Measurements from ENCODE around the gene ZNF366.

ZNF366 gene

DNA sequence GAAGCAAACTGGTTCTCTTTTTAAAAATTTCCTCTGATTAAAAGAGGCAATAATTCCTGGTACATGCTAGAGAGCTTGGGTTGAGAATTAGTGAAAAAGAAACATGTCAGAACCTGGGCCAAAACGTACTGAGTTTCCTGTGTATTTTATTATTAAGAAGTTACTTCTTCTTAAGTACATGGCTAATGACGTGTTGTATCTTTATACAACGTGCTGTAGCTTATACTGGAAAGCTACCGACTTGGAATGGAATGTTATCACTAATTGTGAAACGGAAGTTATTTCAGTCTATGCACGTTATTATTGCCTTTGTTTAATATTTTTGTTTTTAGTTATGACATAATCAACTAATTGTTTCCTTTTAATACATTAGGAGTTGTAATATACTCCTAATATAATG is 43.1 kb downstream of the ZNF366 start:
- no peak for DNase-seq

DNA sequence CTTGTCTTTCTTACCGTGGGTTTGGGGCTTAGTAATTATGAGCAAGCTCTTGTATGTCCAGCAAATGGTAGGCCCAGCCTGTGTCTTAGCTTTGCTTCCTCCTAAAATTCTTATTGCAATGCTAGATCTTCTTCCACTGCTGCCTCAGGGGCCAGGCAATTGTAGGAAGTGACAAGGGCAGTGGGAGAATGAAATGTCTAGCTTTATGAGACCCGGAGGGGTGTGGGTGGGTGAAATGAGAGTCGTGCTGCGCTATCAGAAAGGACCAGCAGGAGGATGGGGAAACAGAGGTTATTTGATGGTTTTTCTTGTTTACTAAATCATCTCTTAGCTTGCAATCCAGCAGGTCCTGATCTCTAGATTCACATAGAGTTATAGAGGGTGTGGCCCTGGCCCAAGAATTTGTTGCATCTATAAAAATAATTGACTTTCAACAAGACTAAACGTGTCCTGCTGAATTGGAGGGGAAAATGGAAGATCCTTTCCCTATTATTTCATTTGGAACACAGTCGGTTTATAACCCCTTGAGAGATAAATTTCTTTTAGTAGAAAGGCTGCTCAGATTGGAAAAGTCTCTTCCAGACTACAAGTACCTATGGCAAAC is 43.7 kb downstream of the ZNF366 start:
- no peak for DNase-seq

DNA sequence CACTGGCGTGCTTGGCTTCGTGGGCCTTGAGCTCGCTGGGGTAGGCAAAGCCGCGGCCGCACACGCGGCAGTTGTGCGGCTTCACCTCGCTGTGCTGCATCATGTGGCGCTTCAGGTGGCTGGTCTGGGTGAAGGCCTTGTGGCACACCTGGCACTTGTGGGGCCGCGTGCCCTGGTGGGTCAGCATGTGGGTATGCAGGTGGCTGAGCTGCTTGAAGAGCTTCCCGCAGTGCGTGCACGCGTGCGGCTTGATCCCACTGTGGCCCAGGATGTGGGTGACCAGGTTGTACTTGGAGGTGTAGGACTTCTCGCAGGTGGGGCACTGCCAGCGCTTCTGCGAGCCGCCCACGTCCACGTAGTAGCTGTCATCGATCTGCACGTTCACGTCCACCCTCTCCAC is 46.8 kb downstream of the ZNF366 start:
- no peak for DNase-seq

DNA sequence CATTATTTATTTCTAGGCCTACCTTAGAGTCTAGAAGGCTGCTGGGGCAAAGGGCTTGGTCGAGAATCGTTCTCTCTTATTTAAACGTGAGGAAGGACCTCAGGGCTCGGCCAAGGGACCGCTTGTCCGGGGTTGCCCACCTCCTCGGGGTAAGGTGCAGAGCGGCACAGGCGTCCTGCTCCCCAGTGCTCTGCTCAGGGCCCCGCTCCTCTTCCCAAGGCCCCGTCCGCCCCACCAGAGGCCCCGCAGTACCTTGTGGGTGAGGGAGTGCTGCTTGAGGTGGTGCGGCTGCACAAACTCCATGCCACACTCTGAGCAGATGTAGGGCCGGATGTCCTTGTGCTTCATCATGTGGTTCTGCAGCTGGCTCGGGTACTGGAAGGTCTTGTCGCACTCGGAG is 47.3 kb downstream of the ZNF366 start:
- no peak for DNase-seq

DNA sequence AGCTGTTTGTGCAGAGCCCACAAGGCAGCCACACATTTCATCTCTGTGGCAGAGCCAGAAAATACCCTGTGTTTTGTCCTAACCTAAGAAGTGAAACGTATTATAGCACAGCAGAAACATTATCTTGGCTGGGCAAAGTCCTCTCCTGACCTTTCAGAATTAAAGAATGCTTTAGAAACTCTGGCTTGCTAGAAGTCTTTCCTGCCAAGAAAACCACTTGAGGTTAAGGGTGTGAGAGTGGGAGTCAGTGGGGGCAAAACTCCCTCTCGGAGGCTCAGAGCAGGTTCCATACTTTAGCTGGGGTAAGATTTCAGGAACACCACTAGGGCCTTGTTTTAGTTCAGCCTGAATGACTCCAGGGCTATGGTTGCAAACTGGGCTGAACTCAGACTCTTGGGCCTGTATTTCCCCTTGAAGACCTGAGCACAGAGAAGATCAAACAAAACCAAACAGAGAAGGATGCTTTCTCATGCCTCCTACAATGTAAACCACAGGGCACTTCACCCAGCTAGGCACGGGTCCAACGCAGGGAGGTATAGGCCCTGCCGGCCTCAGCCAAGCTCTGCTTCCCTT is 48.0 kb downstream of the ZNF366 start:
- DNase-seq, result no peak

DNA sequence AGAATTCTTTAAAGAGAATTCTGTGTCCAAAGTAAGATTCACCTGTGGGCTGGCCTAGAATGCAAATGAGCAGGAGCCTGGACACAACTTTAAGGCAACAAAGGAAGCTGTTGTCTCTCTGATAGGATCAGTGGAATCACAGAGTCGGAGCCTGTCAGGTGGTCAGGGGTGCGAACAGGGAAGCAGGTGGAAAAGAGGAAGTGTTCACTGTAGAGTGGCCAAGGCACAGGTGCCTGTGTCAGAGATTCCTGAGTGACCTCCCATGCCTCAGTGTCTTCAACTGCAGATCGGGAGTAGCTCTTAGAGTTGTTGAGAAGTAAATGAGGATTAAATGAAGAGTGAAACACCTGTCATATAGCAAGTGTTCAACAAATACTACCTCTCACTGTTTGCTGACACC is 48.8 kb downstream of the ZNF366 start:
- DNase-seq, result no peak

DNA sequence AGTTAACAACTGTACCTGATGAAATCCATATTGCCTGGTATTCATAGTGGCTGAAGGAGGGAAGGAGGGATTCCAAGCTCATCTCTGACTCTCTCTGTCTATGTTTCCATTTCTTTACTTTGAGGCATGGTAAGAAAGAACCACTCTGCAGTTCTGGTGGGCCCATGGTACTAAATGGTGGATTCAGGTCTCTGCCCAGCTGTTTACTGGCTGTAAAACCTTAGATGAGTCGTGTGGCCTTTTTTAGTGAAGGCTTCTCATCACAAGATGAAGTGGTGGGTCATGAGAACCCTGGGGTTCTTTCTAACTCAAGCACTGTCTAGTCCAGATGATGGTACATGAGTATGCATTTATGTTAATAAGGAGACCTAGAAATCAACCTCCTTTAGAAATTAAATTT is 49.7 kb downstream of the ZNF366 start:
- no peak for DNase-seq

DNA sequence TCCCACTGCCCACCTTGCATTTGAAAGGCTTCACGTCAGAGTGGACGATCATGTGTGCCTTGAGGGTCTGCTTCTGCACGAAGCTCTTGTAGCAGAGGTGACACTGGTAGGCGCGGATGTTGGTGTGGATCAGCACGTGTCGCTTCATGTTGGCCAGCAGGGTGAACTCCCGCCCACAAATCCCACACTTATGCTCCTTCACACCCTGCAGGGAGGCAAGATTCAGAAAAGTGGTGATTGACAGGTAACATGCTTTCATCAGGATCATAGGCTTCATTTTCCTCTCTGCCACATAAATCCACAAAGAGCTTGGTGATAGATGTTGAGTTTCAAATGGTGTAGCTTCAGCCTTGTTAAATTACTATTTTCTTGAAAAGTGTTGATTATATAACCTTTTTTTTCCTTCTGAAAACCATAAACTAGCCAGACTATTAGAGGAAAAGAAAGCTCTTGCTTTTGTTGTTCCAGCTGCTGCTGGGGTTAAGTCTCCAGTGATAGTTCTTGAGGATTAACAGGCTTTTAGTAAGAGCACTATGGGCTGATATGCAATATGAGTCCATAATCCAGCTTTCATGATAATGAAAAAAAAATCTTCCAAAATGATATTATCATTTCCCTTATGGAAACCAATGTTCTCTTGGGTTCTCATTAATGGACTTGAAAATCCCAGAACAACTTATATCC is 50.7 kb downstream of the ZNF366 start:
- no peak for DNase-seq

DNA sequence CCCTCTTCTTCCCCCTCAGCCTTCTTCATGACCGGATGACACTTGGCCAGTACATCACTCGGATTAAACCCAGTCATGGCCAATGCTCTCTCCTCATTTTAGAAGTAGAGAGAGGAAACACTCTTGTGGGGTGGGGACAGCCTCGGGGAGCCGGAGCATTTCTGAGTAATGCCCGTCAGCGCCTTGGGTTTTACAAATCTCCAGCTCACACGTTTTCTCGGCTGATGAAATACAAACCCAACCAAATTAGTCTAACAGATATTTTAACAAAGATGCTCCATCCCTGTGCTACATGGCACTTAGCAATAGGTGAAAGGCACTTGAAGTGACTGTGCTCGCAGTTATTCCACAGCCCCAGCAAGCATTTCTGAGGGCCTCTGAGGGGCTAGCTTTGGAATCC is 51.7 kb downstream of the ZNF366 start:
- no peak for DNase-seq

DNA sequence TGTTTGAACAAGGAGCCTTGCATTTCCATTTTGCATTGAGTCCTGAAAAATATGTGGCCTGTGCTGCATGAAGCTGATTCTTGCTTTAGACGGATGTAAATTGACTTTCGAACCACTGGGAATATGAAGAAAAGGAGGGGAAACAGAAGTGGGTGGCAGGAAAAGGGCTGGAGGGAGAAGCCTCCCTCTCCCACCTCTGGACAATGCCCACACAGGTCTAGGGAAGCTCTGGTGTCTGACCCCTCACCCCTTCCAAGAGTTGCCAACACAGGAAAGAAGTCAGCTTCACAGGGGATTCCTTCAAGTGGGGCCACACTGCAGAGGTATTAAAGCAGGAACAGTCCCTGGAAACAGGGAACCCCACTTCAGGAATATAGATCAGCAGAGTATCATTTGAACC is 52.2 kb downstream of the ZNF366 start:
- DNase-seq, result no peak

DNA sequence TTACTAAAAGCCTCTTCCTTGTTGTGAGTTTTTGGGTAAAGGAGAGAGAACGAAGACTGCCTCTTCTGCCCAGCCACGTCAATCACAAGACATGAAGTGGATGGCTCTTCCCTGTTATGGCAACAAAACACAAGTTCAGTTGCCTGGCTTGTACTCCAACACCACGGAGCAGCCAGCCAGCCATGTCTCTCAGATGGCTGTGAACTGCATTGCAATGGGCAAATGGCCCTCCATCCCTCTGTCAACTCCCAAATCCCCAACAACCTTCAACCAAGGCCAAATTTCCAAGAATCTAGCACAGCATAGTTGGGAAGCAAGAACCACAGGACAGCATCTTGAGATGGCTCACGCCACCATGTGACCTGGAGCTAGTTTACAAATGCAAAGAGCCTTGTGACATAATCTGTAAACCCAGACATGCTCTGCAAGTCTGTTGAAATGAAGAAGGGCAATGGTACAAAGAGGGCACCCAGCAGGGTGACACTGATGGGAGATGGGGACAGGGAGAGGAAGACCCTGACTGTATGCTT is 53.9 kb downstream of the ZNF366 start:
- no peak for DNase-seq

DNA sequence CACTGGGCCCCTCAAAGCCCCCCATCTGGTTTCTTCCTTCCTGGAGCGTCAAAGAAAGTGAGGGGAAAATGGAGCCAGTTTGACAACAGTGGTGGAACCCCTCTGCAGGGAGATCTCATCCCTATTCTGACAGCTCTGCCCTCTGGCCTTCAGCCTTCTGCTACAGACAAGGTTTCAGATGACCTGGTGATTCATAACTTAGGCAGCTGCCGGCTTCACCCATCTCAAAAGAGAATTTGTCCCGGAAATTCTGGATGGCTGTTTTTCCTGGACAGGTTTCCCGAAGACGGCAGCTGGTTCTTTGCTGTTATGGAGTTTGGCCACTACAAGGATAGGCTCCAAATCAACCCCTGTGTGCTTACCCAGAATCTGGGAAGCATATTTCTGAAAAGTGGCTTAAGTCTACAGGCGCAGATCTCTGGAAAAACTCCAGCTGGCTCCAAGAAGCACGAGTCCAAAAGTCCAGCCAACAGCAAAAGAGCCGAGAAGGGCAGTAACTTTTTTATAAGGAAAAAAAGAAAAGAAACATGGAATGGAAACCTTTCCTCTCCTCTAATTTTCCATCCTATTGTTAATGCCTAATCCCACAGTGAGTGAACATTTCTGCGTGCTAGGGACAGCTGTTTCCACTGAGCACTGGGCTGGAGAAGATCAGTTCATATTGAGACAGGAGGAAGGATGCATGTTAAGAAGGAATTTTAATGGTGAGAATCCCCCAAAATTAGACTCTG is 54.5 kb downstream of the ZNF366 start:
- DNase-seq, result no peak

DNA sequence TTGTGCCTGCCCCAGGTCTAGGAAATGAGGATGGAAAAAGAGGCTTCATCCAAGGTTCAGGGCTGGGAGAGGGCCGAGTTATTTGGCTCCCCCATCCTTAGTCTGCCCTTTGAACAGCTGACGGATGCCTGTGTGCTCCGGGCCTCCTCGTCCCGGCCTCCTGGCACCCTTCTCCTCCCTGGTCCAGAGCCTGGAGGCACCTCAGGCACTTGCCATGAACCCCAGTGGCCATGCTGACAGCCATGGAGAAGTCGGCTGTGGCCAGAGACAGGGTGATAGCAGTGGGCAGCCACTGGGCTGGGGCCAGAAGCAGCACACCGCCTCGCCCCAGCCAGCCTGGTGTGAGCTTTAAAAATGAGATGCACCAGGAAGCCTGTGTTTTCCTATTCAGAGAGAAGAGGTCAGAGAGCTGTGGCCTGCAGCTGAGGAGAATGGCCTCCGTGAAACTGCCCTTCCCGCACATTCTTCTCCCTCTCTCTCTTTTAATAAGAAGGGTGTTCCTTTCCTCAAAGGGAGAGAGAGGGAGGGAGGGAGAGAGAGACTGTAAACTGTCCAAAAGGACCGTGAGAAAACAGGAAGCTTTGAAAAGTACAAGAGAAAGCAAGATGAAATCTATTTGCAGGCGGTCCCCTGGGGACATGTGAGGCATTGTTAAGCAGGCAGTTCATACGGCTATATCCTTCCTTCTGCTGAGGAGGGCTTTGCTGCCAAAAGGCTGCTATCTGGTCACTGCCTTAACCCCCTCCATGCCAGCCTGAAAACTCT is 55.3 kb downstream of the ZNF366 start:
- DNase-seq, result no peak

DNA sequence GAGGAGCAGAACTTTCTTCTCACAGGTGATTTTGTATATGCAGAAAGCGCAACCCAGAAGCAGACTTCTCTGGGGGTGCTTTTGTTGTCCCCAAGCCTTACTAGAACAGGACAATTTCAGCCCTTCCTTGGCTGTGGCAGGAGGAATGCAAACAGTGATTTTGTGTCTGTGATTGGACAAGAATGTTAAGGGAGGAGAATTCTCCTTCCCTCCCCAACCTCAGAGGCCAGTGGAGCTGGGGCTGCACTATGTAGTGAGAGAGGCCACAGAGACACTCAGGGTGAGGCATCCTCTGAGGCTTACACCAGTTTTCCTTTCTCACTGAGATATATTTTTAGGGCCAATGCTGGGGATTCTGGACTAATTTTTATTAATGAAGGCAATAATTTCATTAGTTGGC is 58.8 kb downstream of the ZNF366 start:
- no peak for DNase-seq

DNA sequence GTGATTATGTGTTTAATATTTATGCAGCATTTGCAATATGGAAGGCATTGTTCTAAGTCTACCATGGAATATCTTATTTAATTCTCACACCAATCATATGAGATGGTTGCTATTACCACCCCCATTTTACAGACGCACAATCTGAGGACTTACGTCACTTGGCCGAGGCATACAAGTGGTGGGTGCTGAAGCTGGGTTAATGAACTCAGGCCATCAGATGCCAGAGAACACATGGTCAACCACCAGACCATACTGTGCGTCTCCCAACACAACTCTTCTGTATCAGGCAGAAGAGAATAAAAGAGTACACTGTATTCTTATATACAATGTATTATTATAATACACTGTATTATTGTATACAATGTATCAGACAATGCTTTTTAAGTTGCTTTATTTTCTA is 59.5 kb downstream of the ZNF366 start:
- DNase-seq, result no peak

DNA sequence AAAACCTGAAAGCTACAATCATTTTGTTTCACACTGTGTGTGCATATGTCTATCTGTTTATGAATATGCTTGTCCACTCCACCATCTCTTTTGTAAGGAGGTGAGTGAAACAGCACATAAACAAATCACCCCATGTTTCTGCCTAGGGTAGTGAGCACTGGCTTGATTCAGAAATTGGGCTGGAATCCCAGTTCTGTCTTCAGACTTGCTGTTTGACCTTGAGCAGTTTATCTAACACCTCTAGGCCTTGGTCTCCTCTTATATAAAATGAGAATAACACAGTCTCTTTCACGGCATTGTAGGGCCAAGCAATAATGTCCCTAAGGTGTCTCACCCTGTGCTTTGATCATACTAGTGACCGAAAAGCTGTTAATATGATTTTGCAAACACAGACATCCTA is 61.2 kb downstream of the ZNF366 start:
- DNase-seq, result no peak

DNA sequence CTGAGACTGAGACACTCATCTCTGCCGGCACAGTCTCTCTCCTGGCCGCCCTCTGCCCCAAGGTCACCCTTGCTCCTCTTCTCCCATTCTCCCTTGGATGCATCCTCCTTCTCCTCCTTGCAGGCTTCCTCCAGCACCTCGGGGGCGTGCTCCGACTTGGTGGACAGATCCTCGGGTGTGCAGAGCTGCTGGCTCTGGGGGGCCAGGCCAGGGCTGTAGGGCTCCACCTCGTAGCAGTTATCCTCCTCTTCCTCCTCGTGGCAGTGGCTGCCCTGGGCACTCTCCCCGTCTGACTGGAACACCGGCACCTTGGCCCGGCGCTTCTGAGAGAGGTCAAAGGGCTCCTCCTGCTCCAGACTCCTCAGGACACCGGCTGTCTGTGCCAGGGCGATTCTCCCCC is 63.3 kb downstream of the ZNF366 start:
- no peak for DNase-seq

DNA sequence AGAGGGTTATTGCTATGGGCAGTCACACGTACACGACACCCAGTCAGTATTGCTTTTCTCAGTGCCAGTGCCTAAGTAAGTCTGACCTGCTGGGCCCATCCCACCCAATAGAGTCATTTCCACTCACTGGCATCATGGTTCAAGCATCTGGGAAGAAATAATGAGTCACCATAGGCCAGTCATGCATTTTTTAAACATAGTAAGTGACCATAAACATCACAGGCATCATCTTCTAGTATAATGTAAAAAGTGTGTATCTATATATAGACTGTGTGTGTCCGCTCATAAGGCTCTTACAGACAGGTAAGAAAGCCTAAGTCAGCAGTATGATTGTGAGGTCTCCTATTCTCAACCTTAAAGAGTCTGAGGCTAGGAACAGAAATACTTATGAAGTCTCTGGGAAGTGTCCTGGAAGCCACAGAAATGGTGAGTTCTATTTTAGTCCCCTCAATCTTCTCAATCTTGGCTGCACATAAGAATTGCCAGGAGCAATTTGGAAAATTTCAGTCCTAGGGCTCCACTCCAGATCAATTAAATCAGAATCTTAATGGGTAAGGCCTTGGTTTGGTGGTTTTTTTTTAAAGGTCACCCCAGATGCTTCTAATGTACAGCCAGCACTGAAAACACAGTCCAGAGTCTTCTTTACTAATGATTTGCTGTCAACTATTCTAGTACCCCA is 65.2 kb downstream of the ZNF366 start:
- DNase-seq, result no peak

DNA sequence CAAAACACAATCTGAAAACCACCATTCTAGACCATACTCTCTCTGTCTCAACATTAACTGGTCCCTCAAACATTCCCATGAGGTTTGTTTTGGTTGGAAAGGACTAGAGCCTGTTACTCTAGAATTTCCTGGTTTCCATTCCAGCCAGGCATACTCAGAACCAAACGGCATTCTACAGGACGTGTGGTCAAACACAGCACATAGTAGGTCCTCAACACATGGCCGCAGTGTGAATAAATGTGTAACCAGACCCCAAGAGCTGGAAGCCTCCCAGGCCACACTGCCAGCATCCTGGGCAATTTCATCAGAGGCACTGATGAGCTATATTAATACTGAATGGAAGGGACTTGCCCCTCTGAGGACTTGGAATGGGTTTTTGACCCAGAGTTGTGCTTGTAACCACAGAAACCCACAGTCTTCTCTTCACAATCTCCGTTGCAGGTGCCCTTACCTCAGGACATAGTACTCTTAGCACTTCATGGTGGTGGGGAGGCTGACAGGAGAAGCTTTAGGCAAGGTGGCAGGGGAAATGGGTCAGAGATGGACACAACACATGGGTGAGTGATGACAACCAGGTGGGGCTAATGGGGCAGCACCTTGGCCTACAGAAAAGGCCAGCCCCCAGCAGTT is 66.0 kb downstream of the ZNF366 start:
- no peak for DNase-seq

DNA sequence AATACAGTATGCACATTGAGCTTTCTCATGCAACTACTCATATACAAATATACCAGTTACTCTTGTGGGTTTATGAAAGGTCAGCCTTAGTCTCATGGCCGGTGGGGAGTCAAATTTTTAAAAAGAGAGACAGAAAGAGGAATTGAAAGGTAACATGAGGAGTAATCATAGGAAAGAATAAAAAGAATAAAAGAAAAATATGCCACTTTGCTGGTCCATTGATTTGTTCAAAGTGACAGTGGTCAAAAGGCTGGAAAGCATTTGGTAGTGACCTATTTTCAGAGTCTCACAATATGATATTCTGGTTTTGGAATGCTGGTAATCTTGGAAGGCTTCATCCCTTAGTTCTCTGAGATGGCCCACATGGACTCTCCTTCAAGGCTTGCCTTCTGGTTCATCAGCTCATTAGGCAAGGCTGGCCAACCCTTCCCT is 67.0 kb downstream of the ZNF366 start:
- no peak for DNase-seq

DNA sequence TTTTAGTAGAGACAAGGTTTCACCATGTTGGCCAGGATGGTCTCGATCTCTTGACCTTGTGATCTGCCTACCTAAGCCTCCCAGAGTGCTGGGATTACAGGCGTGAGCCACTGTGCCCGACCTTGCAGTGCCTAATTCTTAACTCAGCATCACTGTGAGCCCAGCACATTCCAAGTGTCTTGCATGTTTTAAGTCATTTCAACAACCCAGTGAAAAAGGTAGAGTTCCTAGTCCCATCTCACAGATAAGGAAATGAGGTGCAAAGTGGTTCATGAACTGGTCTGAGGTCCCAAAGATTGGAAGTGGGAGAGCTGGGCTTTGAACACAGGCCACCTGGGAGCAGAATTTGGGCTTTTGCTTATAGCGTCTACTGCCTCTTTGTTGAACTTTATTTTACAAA is 68.0 kb downstream of the ZNF366 start:
- no peak for DNase-seq

DNA sequence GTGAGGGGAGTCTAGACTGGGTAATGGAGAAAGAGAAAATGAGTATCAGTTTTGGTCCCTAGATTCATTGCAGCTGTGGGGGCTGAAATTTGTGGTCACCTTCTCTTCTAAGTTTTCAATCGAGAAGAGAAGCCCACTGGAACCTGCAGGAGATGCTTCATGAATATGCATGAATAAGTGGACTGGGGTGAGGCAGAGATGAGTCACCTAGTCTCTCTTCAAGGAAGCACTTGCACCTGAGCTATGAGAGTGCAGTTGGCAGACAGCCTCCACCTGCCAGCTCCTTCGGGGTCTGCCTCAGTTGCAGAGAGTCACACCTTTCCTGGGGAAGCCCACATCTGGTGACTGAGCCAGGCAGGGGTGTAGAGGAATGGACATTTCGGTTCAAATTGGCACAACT is 69.1 kb downstream of the ZNF366 start:
- no peak for DNase-seq
